Neural progenitor cell (in vitro differentiated cells): ENCODE results near the gene TWF2. TPM values are rescaled to one million over a fixed set of nuclear protein-coding genes. Genes with fewer than 3 reads are reported as not detected.

Experiments used
- DNase-seq: peaks from one replicate; pipeline ENCODE4 v3.0.0-alpha.2; 2016; ENCODE audit warnings: low spot score
- H2AFZ ChIP-seq: fragments of 200-600 bp; sonication (generic); replicated peaks from 2 replicates; pipeline ENCODE4 v1.6.1; 2016; ENCODE audit warnings: antibody characterized with exemption
- H3F3A ChIP-seq: fragments of 200-600 bp; sonication (generic); 2 replicates; pipeline ENCODE4 v1.6.1; 2016; ENCODE audit warnings: antibody characterized with exemption, low read depth
- H3K27ac ChIP-seq: fragments of 200-600 bp; sonication (generic); 2 replicates; pipeline ENCODE4 v1.5.1; 2016; ENCODE audit warnings: mild to moderate bottlenecking
- H3K27me3 ChIP-seq: fragments of 200-600 bp; sonication (generic); 2 replicates; pipeline ENCODE4 v1.6.1; 2016; ENCODE audit warnings: mild to moderate bottlenecking, moderate library complexity
- H3K36me3 ChIP-seq: fragments of 200-600 bp; sonication (generic); 2 replicates; pipeline ENCODE4 v1.5.1; 2016
- H3K4me1 ChIP-seq: fragments of 200-600 bp; sonication (generic); 2 replicates; pipeline ENCODE4 v1.6.1; 2016; ENCODE audit warnings: mixed run types
- H3K4me2 ChIP-seq: fragments of 200-600 bp; sonication (generic); 2 replicates; pipeline ENCODE4 v1.6.1; 2016
- H3K4me3 ChIP-seq: fragments of 200-600 bp; sonication (generic); 2 replicates; pipeline ENCODE4 v1.5.1; 2016
- H3K79me2 ChIP-seq: fragments of 200-600 bp; sonication (generic); 2 replicates; pipeline ENCODE4 v1.6.1; 2016; ENCODE audit warnings: low read depth
- H3K9ac ChIP-seq: fragments of 200-600 bp; sonication (generic); 2 replicates; pipeline ENCODE4 v1.6.1; 2016
- H3K9me3 ChIP-seq: fragments of 200-600 bp; sonication (generic); 2 replicates; pipeline ENCODE4 v1.5.1; 2016; ENCODE audit warnings: low read depth
- H4K20me1 ChIP-seq: fragments of 200-600 bp; sonication (generic); 2 replicates; pipeline ENCODE4 v1.6.1; 2016; ENCODE audit warnings: low read depth
- H3K27ac Mint-ChIP-seq: 3 replicates; pipeline ENCODE4 v1.8.0; 2021; ENCODE audit warnings: mixed read lengths
- H3K27me3 Mint-ChIP-seq: 2 replicates; pipeline ENCODE4 v1.8.0; 2022; ENCODE audit warnings: low read depth, mild to moderate bottlenecking, inconsistent platforms, moderate library complexity, mixed read lengths; ENCODE audit not compliant: insufficient read depth
- H3K36me3 Mint-ChIP-seq: 3 replicates; pipeline ENCODE4 v1.8.0; 2021; ENCODE audit warnings: mixed read lengths
- H3K4me1 Mint-ChIP-seq: 3 replicates; pipeline ENCODE4 v1.8.0; 2021; ENCODE audit warnings: mixed read lengths
- H3K4me3 Mint-ChIP-seq: 3 replicates; pipeline ENCODE4 v1.8.0; 2021; ENCODE audit warnings: mild to moderate bottlenecking, moderate library complexity, mixed read lengths
- H3K9me3 Mint-ChIP-seq: 3 replicates; pipeline ENCODE4 v1.8.0; 2020; ENCODE audit warnings: mixed read lengths
- EZH2 ChIP-seq: fragments of 200-600 bp; sonication (generic); IDR thresholded peaks from 2 replicates; pipeline ENCODE4 v1.6.1; 2017; ENCODE audit warnings: antibody characterized with exemption, mild to moderate bottlenecking, moderate library complexity
- EZH2phosphoT487 ChIP-seq: fragments of 200-600 bp; sonication (generic); IDR thresholded peaks from 2 replicates; pipeline ENCODE4 v1.6.1; 2017; ENCODE audit warnings: antibody characterized with exemption
- total RNA-seq: library from RNA; depleted of rRNA; stranded (reverse); fragments of >200 nt; gene quantifications from 2 replicates; pipeline ENCODE4 v1.2.3, GENCODE V29; 2015; ENCODE audit warnings: low replicate concordance
- TF ChIP-seq, protein P1 (sequence below): fragments of 200-600 bp; sonication (generic); IDR thresholded peaks from 2 replicates; pipeline ENCODE4 v1.5.1; 2017; ENCODE audit warnings: antibody characterized with exemption, mild to moderate bottlenecking

TWF2 gene
- total RNA-seq, 1 donor from 2014 or later = 21.9 TPM

DNA sequence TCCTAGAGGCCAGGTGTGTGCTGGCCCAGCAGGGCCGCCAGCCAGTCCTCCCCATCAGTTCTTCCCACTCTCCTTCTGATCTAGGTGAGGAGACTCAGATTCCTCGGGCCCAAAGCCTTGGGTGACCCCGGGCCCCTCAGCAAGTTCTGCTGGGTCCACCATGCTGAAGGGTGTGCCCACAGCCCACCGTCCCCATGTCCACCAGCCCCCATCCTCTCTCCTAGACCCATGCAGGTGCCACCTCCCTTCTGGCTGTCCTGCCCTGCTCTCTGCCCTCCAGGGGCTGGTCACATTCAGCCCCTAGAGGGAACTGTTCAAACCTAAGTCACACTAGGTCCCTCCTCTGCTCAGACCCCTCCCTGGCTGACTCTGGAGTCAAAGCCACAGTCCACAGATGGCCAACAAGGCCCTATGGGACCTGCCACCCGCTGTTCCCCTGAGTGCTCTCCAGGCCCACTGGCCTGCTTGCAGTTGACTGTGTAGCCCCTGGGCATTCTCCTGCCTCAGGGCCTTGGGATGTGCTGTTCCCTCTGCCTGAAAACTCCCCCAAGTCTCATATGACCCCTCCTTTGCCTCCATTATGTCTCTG, 12.6 kb downstream of the TWF2 start:
- Histone ChIP-seq H3K4me1 (no peaks in the 10 kb centered on the region), H3K4me2 (no peak overlapping the region), H3K36me3 (no peaks in the 10 kb centered on the region), H2AFZ (no peak overlapping the region), H3K27me3 (no peaks in the 10 kb centered on the region), H3K4me3 (no peak overlapping the region), H3F3A (no peaks in the 10 kb centered on the region), H3K9ac (no peak overlapping the region), H4K20me1 (no peaks in the 10 kb centered on the region), H3K27ac (no peak overlapping the region), H3K9me3 (no peaks in the 10 kb centered on the region), H3K79me2 (no peaks in the 10 kb centered on the region)
- peak overlapping the region; percentile 26 for H3K27ac Mint-ChIP-seq
- no peak for DNase-seq
- peaks cover 7% of the 10 kb centered on the region for H3K36me3 Mint-ChIP-seq
- H3K27me3 Mint-ChIP-seq = peaks cover 4% of the 10 kb centered on the region
- H3K4me1 Mint-ChIP-seq = no peaks in the 10 kb centered on the region
- no peaks in the 10 kb centered on the region for H3K9me3 Mint-ChIP-seq
- no peak for TF ChIP-seq EZH2
- H3K4me3 Mint-ChIP-seq = no peak overlapping the region

DNA sequence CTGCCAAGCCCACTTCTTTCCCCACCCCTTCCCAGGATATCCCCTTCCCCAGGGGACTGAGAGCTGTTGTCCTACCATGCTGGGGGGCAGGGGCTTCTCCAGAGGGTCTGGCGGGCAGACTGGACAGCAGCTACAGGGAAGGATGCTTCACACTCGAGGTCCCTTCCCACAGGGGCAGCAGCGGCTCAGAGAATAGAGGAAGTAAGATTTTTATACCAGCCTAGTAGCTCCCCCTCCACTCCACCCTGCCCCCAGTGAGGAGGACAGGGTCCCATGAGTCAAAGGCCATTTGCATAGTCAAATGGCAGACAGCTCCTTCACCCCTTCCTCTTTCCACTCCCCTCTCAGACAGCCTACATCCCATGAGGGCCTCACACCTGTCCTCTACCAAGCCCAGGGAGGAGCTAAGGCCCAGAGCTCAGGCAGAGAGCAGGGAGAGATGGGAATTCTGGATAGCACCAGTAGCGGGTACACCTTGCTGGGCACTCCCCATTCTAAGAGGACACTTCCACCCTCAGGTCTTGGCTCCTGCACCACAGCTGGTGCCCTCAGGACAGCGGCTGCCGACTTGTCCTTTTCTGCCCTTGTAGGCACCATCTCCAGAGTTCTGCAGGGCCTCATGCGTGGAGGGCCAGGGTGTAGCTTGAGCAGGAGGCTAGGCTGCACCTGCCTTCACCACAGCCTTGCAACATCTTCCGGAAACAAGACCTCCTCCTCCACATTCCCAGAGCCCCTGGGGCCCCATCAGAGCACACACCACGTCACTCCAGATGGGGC, 13.3 kb downstream of the TWF2 start, which contains the start of gene TLR9:
Gene TLR9, minus strand, starts transcription at position 194 of the 777 bp plus-strand sequence. Its CDS starts 116 bp downstream, at position 78.
- H3K4me1 ChIP-seq = peaks cover 2% of the 10 kb centered on the region
- no peak within 1 kb of the TSS for H3K27ac ChIP-seq
- Mint-ChIP-seq H3K36me3 (peaks cover 6% of the 10 kb centered on the region), H3K4me1 (no peaks in the 10 kb centered on the region), H3K27ac (peak within 1 kb of the TSS; percentile 66), H3K9me3 (no peaks in the 10 kb centered on the region), H3K4me3 (no peak within 1 kb of the TSS), H3K27me3 (peaks cover 4% of the 10 kb centered on the region)
- H2AFZ ChIP-seq = no peak within 1 kb of the TSS
- no peaks in the 10 kb centered on the region for H3K27me3 ChIP-seq
- DNase-seq = no peak
- no peaks in the 10 kb centered on the region for H3K9me3 ChIP-seq
- H3K4me2 ChIP-seq = no peak within 1 kb of the TSS
- H3K79me2 ChIP-seq = no peaks in the 10 kb centered on the region
- TF ChIP-seq EZH2 (no peak), EZH2phosphoT487 (no peak)
- TF ChIP-seq, protein P1, sequence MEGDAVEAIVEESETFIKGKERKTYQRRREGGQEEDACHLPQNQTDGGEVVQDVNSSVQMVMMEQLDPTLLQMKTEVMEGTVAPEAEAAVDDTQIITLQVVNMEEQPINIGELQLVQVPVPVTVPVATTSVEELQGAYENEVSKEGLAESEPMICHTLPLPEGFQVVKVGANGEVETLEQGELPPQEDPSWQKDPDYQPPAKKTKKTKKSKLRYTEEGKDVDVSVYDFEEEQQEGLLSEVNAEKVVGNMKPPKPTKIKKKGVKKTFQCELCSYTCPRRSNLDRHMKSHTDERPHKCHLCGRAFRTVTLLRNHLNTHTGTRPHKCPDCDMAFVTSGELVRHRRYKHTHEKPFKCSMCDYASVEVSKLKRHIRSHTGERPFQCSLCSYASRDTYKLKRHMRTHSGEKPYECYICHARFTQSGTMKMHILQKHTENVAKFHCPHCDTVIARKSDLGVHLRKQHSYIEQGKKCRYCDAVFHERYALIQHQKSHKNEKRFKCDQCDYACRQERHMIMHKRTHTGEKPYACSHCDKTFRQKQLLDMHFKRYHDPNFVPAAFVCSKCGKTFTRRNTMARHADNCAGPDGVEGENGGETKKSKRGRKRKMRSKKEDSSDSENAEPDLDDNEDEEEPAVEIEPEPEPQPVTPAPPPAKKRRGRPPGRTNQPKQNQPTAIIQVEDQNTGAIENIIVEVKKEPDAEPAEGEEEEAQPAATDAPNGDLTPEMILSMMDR = no peak
- H4K20me1 ChIP-seq = no peaks in the 10 kb centered on the region
- H3K36me3 ChIP-seq = no peaks in the 10 kb centered on the region
- no peak within 1 kb of the TSS for H3K9ac ChIP-seq
- no peaks in the 10 kb centered on the region for H3F3A ChIP-seq
- H3K4me3 ChIP-seq = no peak within 1 kb of the TSS

DNA sequence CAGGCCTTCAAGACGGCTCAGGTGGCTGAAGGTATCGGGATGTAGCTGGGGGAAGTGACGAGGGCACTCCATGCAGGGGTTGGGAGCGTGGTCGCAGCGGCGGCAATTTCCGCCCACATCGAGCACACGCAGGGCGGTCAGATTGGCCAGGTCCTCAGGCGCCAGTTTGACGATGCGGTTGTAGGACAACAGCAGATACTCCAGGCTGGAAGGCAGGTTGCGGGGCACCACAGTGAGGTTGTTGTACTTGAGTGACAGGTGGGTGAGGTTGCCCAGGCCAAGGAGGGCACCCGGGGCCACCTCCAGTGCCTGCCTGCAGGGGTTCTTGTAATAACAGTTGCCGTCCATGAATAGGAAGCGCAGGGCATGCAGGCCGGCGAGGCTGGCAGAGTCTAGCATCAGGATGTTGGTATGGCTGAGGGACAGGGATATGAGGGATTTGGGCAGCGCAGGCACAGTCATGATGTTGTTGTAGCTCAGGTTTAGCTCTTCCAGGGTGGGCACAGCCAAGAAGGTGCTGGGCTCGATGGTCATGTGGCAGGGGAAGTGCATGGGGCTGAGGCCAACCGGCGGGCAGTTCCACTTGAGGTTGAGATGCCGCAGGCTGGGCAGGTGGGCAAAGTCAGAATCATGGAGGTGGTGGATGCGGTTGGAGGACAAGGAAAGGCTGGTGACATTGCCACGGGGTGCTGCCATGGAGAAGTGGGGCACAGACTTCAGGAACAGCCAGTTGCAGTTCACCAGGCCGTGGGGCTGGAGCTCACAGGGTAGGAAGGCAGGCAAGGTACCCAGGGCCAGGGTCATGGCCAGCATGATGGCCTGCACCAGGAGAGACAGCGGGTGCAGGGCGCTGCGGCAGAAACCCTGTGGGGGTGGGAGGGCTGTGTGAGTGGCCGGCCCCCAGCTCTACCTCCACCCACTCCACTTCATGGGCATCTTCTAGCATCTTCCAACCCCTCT, 15.2 kb downstream of the TWF2 start:
- H3F3A ChIP-seq = no peaks in the 10 kb centered on the region
- peaks cover 3% of the 10 kb centered on the region for H3K4me1 ChIP-seq
- H3K9me3 Mint-ChIP-seq = no peaks in the 10 kb centered on the region
- no peak overlapping the region for H2AFZ ChIP-seq
- no peak for DNase-seq
- no peaks in the 10 kb centered on the region for H3K36me3 Mint-ChIP-seq
- TF ChIP-seq, protein P1 = no peak
- no peak for TF ChIP-seq EZH2
- no peak overlapping the region for H3K9ac ChIP-seq
- H3K27ac Mint-ChIP-seq = peak overlapping the region; percentile 86
- no peak overlapping the region for H3K4me2 ChIP-seq
- no peaks in the 10 kb centered on the region for H3K27me3 ChIP-seq
- H3K4me3 Mint-ChIP-seq = peak overlapping the region; percentile 60
- no peaks in the 10 kb centered on the region for H3K9me3 ChIP-seq
- H3K36me3 ChIP-seq = no peaks in the 10 kb centered on the region
- no peak overlapping the region for H3K27ac ChIP-seq
- H3K27me3 Mint-ChIP-seq = peaks cover 4% of the 10 kb centered on the region
- no peak overlapping the region for H3K4me3 ChIP-seq
- H3K4me1 Mint-ChIP-seq = peaks cover 2% of the 10 kb centered on the region
- H4K20me1 ChIP-seq = no peaks in the 10 kb centered on the region
- no peaks in the 10 kb centered on the region for H3K79me2 ChIP-seq
